ENCODE measurements around the gene ITPK1.

Gene ITPK1

GRCh38 chr14:93040443-93040842 lies 75.3 kb downstream of the ITPK1 start:
- DNase-seq = no peak

- no peak for DNase-seq
These were observed 75.9 kb downstream of the ITPK1 start for GRCh38 chr14:93039649-93040315.

GRCh38 chr14:93037351-93037750 lies 78.4 kb downstream of the ITPK1 start:
- no peak for DNase-seq

- no peak for DNase-seq
These were observed 78.9 kb downstream of the ITPK1 start for GRCh38 chr14:93036652-93037345.

- no peak for DNase-seq
These were observed 79.6 kb downstream of the ITPK1 start for GRCh38 chr14:93035917-93036651.

GRCh38 chr14:93035585-93035916 lies 80.2 kb downstream of the ITPK1 start:
- no peak for DNase-seq

GRCh38 chr14:93034671-93034994 lies 81.1 kb downstream of the ITPK1 start:
- DNase-seq = no peak

- no peak for DNase-seq
These were observed 81.6 kb downstream of the ITPK1 start for GRCh38 chr14:93033983-93034670.

- no peak for DNase-seq
These were observed 82.4 kb downstream of the ITPK1 start for GRCh38 chr14:93033084-93033982.

- DNase-seq = no peak
These were observed 83.2 kb downstream of the ITPK1 start for GRCh38 chr14:93032421-93032936.

- no peak for DNase-seq
These were observed 84.0 kb downstream of the ITPK1 start for GRCh38 chr14:93031505-93032315.

- DNase-seq = no peak
These were observed 85.0 kb downstream of the ITPK1 start for GRCh38 chr14:93030761-93031160.

GRCh38 chr14:93029911-93030508 lies 85.7 kb downstream of the ITPK1 start:
- DNase-seq = no peak

GRCh38 chr14:93029417-93029816 lies 86.3 kb downstream of the ITPK1 start:
- DNase-seq = no peak

GRCh38 chr14:93028724-93029076 lies 87.0 kb downstream of the ITPK1 start:
- no peak for DNase-seq

GRCh38 chr14:93027810-93028723 lies 87.7 kb downstream of the ITPK1 start:
- DNase-seq = no peak

- no peak for DNase-seq
These were observed 89.4 kb downstream of the ITPK1 start for GRCh38 chr14:93026339-93026738.

GRCh38 chr14:93025055-93025454 lies 90.7 kb downstream of the ITPK1 start:
- DNase-seq = no peak

- DNase-seq = no peak
These were observed 91.2 kb downstream of the ITPK1 start for GRCh38 chr14:93024493-93024892.

Measured in NCI-H1694 treated with DMSO at 0.1 percent for 48 hours (cell line).